RCC 7860 (cell line): ENCODE results near the gene PRKACG.

Experiments used
- DNase-seq: peaks from one replicate; pipeline ENCODE4 v3.0.0-alpha.2; 2015; ENCODE audit warnings: low spot score
- FAIRE-seq: peaks from 2 replicates; lab custom pipeline; 2012; peaks lifted over from hg19 to GRCh38; lab: Jason Lieb, UNC

Gene PRKACG

DNA sequence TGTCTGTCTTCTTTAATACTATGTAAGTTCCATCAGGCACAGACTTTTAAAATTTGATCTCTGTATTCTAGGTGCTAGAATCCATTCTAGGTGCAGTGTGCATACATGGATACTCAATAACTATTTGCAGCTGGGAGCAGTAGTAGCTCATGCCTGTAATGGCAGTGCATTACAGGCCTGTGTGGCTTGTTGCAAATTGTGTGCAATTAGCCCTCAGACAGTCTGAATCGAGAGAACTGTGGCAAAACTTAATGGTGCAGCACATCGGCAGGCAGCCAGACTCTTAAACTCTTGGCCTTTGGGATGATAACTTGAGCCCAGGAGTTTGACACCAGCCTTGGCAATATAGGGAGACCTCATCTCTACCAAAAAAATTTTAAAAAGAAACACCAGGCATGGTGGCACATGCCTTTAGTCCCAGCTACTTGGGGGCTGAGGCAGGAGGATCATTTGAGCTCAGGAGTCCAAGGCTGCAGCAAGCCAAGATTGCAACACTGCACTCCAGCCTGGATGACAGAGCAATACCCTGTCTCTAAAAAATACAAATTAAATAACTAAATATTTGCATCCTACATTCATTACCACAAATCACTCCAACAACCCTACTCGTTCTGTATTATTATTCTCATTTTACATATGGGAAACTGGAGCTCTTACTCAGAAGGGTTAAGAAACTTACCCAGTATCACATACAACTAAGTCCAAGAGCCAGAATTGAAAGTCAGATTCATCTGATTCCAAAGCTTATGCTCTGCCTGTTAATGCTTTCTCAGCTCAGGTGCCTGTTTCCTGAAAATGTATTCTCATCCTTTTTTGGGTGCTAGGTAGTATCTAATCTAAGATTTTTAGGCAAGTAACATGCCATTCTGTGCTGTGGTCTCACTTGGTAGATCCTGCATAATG lies 30.1 kb downstream of the PRKACG start:
- FAIRE-seq, result no peak
- DNase-seq, result no peak

- FAIRE-seq, result no peak
Measured at GRCh38 chr9:68983008-68983411, 30.9 kb downstream of the PRKACG start.

DNA sequence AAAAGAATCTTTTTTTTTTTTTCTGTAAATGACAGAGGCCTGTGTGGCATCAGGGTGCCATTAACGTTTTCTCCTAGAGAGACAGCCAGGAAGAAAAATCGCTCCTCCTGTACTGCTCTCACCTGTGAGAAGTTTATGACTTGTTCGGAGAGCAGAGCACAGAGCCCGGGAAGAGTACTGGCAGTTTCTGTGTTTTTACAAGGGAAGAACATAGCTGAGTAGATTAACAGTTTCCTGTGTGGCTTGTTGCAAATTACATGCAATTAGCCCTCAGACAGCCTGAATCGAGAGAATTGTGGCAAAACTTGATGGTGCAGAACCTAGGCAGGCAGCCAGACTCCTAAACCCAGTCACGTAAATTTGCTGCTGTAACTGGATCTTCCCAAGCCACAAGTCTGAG lies 32.1 kb downstream of the PRKACG start:
- DNase-seq (no peak), FAIRE-seq (no peak)

More at GRCh38 chr9:68983008-68983411, 30.9 kb downstream of the PRKACG start:
- no peak for DNase-seq

DNA sequence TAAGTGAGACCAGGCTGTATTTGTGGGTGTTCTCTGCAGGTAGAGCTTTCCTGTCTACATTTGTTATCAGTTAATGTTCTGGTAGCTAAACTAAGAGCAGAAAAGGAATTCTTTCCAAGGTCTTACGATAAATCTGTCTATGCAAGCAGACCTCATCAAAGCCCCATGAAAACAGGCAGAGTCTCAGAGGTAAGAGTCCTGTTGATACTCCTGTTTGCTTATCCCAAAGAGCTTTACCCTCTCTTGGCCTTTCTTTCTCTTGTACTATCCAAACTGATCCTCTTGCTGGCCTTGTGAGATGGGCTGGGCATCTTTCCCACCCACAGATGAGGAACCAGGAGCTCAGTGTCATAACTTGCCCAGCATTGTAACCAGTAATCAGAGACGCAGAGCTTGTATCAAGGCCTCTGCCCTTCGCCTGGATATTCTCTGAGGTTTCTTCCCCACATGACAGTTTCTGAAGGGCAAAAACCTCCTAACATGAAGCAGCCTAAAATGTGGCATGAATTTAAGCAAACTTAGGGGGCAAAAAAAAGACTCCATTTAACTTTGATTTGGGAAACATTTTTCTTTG lies 33.5 kb downstream of the PRKACG start:
- DNase-seq, result no peak
- FAIRE-seq, result no peak

DNA sequence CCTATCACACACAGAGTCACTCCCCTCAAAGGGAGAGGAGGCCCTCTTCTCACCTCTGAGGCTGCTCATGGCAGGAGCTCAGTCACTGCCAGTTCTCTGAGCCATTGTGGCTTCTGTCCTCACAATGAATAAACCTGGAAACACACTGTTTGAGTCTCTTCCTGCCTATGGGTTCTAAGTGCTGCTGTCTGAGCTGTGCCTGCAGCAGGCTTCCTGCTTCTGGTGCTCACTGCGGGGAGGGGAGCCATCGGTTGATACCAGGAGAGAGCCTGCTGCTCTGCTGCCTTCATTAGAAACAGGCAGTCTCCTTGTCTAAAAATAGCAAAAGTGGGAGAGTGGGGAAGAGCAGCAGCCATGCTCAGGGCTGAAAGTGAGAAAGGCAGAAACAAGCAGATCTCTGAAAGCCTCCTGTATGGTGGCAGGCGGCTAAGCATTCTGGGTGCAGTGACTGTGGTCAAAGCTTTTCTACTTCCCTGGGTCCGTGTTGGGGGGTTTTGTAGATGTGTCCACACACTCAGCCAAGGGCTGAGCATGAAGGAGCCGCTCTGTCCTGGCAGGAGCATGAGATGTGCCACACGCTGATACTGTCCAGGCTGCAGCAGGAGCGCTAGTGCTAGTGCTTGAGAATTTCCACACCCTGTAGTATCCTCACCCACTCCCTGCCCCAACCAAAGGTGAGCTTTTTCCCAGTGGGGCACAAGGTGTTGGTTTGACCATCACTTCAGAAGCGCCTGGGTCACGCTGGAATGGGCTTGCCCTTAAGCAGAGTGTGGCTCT lies 34.2 kb downstream of the PRKACG start:
- FAIRE-seq, result no peak
- no peak for DNase-seq

- DNase-seq (no peak), FAIRE-seq (no peak)
Measured at GRCh38 chr9:68978501-68978900, 35.4 kb downstream of the PRKACG start.

DNA sequence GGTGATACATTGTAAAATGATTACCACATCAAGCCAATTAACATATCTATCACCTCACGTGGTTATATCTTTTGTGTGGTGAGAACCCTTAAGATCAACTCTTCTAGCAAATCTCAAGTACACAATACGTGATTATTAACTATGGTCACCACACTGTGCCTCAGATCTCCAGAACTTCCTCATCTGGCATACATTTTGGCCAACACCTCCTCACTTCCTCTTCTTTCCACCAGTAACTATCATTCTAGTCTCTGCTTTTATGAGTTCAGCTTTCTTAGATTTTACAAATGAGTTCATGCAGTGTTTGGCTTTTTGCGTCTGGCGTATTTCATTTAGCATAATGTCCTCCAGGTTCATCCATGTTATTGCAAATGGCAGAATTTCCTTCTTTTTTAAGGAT lies 35.8 kb downstream of the PRKACG start:
- no peak for DNase-seq

DNA sequence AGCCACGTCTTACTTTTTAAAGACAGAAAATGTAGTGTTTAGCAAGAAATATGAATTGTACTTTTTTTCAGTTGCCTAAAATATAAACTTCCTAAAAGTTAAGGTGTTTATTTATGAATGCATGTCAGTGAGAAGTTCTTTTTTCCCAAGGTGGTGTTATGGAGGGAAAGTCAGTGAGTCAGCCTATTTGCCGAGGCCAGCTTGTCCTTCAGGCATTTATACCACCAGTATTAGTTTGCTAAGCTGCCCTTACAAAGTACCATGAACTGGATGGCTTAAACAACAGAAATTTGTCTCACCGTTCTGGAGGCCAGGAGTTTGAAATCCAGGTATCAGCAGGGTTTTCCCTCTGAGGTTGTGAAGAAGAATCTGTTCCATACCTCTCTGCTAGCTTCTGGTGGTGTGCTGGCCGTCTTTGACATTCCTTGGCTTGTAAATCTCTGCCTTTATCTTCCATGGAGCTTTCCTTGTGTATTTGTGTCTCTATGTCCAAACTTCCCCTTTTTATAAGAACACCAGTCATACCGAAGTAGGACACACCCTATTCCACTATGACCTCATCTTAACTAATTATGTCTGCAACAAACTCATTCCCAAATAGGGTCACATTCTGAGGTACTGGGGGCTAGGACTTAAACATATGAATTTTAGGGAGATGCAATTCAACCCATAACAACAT lies 38.4 kb downstream of the PRKACG start:
- FAIRE-seq (no peak), DNase-seq (no peak)

More for the DNA sequence above, 35.8 kb downstream of the PRKACG start:
- no peak for FAIRE-seq

DNA sequence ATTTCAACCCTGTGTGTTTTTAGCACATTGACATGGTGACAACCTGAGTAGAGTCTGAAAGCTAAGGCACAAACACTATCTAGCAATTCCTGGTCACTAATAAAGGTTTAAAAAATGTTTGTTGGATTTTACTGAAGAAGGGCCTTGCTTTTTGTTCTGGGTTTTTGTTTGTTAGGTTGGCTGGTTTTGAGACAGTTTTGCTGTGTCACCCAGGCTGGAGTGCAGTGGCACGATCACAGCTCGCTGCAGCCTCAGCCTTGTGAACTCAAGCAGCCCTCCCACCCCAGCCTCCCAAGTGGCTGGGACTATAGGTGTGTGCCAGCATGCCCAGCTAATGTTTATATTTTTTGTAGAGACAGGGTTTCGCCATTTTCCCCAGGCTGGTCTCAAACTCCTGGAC lies 39.0 kb downstream of the PRKACG start:
- DNase-seq (no peak), FAIRE-seq (no peak)

GRCh38 chr9:68974431-68974830 lies 39.5 kb downstream of the PRKACG start:
- no peak for FAIRE-seq

DNA sequence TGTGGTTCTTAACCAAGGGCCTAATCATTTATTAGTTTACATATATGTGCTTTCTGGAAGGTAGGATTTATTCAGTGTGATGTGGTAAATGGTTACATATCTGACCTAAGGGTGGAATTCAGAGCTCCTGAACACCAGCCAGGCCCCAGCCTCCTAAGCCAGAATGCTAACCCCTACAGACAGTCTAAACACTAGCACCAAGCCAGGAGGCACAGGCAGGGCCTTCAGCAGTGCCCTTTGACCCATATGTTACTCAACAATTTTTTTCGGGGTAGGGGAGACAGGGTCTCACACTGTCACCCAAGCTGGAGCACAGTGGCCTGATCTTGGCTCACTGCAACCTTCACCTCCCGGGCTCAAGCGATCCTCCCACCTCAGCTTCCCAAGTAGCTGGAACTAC lies 40.3 kb downstream of the PRKACG start:
- FAIRE-seq (no peak), DNase-seq (no peak)

More at GRCh38 chr9:68974431-68974830, 39.5 kb downstream of the PRKACG start:
- no peak for DNase-seq

DNA sequence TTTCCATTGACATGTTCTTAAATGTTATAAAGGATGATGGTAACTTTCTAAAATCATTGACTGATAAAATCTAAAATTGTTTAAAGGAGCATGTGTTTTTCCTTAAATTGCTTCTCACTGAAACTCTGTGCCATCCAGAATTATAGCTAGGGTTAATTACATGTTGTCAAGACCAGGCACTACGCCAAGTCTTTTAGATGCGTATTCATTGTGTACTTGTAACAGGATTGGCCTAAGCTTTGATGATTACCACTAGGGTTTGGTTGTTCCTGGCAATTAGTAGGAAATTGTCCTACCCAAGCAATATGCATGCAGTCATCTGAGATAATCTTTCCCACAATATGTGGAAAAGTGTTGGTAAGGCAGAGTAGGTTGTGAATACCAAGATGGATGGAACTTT lies 43.8 kb downstream of the PRKACG start:
- DNase-seq (no peak), FAIRE-seq (no peak)

DNA sequence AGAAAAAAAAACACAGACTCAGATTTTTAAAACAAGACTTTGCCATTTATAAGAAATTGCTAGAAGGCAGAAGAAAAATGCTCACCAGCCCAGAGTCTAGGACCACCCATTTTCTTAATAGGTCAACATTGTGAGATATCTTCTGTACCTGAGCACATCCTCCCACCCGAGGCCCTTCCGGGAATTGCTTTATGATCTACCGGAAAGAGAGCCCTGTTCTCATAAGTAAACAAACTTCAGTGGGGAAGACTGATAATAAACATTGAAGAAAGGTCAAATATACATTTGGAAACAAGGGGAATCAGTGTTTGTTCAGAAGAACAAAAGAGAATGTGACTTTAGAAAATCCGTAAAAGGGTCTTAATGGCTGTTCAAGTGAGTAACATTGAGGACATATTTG lies 44.4 kb downstream of the PRKACG start:
- DNase-seq (no peak), FAIRE-seq (no peak)

DNA sequence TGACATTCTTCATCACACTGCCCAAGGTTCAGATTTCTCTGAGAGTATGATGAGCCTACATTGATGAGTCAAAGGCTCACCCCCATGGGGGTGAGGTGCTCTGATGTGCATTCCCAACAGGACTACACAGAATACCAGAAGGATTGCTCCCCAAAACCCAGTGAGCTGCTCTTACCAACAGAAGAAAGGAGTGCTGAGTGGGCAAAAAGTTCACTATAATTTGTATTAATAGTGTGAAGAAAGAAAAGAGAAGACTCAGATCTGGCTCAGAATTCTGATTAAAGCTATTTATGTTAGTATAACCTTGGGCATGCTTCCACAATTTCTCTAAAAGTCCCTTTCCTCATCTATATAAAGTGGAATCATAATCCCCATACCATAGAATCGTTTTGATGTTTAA lies 46.1 kb downstream of the PRKACG start:
- no peak for FAIRE-seq
- DNase-seq, result no peak

- DNase-seq (no peak), FAIRE-seq (no peak)
Measured at GRCh38 chr9:68966496-68966944, 47.4 kb downstream of the PRKACG start.

GRCh38 chr9:68964765-68965164 lies 49.1 kb downstream of the PRKACG start:
- FAIRE-seq (no peak), DNase-seq (no peak)

GRCh38 chr9:68964102-68964541 lies 49.8 kb downstream of the PRKACG start:
- DNase-seq (no peak), FAIRE-seq (no peak)

DNA sequence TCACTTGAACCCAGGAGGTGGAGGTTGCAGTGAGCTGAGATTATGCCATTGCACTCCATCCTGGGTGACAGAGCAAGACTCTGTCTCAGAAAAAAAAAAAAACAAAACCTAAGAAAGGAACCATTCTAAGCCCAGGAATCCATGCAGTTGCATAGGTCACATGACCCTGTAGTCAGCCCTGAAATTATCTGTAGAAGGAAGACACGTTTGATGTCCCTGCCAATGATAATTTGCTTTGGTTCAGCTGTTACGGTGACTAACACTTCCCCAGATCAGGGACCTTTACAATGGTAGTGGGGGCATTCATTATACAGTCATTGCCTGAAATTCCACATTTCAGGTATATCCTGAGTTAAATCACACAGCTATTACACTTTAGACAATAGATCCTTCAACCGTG lies 50.5 kb downstream of the PRKACG start:
- no peak for FAIRE-seq
- DNase-seq, result no peak
